GM12891 (cell line): Measurements from ENCODE around the gene FJX1.

Experiments
- DNase-seq: peaks from one replicate; pipeline ENCODE4 v3.0.0; 2011; ENCODE audit warnings: low spot score; ENCODE audit not compliant: insufficient read length
- FAIRE-seq: peaks from 2 replicates; lab custom pipeline; 2011; peaks lifted over from hg19 to GRCh38; lab: Jason Lieb, UNC
- PAX5 ChIP-seq: IDR thresholded peaks from 2 replicates; pipeline ENCODE4 v1.6.1; 2011; ENCODE audit warnings: low read length, moderate library complexity, mild to moderate bottlenecking; ENCODE audit not compliant: insufficient read depth, severe bottlenecking
- POLR2A ChIP-seq: IDR thresholded peaks from 2 replicates; pipeline ENCODE4 v1.6.1; 2011; ENCODE audit warnings: low read depth, low read length, control low read depth
- POLR2AphosphoS5 ChIP-seq: IDR thresholded peaks from 2 replicates; pipeline ENCODE4 v1.6.1; 2011; ENCODE audit warnings: low read depth, low read length, control low read depth
- POU2F2 ChIP-seq: IDR thresholded peaks from 2 replicates; pipeline ENCODE4 v1.6.1; 2011; ENCODE audit warnings: low read depth, mild to moderate bottlenecking, control low read depth, low read length, moderate library complexity
- SPI1 ChIP-seq: IDR thresholded peaks from 2 replicates; pipeline ENCODE4 v1.6.1; 2011; ENCODE audit warnings: low read depth, low read length, control low read depth
- TAF1 ChIP-seq: IDR thresholded peaks from 2 replicates; pipeline ENCODE4 v1.6.1; 2011; ENCODE audit warnings: low read depth, low read length, control low read depth

FJX1 gene

DNA sequence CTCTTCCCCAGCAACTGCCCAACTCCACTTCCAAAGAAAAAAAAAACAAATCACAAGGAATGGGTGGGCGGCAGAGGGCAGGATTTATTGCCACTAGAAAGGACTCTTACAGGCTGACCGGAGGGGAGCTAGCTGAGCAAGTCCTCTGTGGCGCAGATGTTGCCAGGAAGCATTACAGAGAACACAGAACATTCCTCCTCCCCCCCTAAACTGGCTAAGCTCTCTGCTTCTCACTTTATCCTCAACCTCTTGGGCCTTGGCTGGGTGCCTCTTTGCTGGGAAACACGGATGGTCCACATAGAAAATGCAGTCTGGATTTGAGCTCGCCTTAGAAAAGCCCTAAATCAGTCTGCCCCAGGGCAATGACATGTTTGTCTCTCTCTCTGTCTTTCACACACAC lies 12.6 kb upstream of the FJX1 start:
- no peak for FAIRE-seq
- DNase-seq, result no peak
- no peak for TF ChIP-seq POU2F2

DNA sequence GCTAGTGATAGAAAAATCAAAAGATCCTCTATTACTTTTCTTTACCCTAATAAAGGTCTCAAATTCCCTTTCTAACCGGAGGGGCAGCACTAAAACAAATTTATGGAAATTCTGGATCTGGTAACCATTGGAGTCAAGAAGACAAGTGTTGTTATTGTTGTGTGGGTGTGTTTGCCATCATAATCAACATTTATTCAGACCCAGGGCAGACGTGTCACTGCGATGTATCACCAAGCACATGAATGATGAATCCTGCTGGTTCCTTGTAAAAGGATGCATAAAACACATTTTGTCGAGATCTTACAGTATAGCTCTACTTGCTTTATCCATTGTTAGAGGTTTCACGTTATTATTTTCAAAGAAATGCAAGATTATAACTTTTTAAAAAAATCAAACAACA lies 12.1 kb upstream of the FJX1 start:
- FAIRE-seq, result no peak
- no peak for DNase-seq
- TF ChIP-seq POLR2A (no peak), TAF1 (no peak), POLR2AphosphoS5 (no peak), SPI1 (no peak), PAX5 (no peak), POU2F2 (no peak)

GRCh38 chr11:35608502-35608901 lies 9.8 kb upstream of the FJX1 start:
- DNase-seq, result no peak
- no peak for FAIRE-seq
- TF ChIP-seq PAX5, result no peak
- TF ChIP-seq POLR2A, result no peak

DNA sequence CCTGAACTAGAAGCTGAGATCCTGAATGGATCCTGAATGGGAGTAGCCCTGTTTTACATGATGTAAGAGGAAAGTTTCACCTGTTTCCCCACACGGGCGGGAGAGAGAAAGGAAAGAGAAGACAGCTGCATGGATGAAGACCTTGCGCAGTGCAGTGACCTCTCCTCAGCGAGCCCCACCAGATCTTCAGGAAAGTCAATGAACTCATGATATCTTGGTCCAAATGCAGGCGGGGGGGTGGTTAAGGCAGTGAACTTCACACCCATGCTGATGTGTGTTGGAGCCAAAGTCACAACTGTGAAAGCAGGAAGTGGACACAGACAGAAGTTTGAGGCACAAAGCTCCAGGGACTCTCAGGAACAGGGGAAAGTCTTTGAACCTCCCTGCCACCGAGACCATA lies 8.6 kb upstream of the FJX1 start:
- no peak for TF ChIP-seq SPI1
- TF ChIP-seq POLR2A, result no peak
- TF ChIP-seq POU2F2, result no peak
- TF ChIP-seq PAX5, result no peak
- no peak for TF ChIP-seq TAF1
- TF ChIP-seq POLR2AphosphoS5, result no peak
- DNase-seq (no peak), FAIRE-seq (no peak)

- no peak for TF ChIP-seq SPI1
- TF ChIP-seq PAX5, result no peak
- TF ChIP-seq POLR2A, result no peak
- no peak for TF ChIP-seq TAF1
- TF ChIP-seq POU2F2, result no peak
- no peak for TF ChIP-seq POLR2AphosphoS5
- DNase-seq (no peak), FAIRE-seq (no peak)
These were observed 7.6 kb upstream of the FJX1 start for GRCh38 chr11:35610631-35611030.

DNA sequence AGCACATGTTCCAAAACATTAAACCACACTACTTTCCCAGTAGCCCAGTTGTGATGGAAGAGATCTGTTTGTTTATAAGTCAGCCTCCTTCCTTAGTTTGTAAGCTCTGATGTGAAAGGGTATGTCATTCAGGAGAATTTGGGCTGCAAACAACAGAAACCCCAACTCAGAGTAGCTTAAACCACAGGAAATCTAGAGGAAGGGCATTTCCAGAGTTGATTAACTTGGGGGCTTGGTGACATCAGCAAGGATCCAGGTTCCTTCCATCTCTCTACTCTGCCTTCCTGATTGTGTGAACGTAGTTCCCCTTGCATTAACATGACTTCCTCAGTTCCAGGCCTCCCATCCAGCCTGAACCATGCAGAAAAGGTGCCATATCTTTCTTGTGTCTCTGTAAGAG lies 6.5 kb upstream of the FJX1 start:
- no peak for DNase-seq
- no peak for FAIRE-seq
- no peak for TF ChIP-seq SPI1
- TF ChIP-seq TAF1, result no peak
- no peak for TF ChIP-seq POLR2A
- TF ChIP-seq POLR2AphosphoS5, result no peak
- no peak for TF ChIP-seq POU2F2
- TF ChIP-seq PAX5, result no peak

DNA sequence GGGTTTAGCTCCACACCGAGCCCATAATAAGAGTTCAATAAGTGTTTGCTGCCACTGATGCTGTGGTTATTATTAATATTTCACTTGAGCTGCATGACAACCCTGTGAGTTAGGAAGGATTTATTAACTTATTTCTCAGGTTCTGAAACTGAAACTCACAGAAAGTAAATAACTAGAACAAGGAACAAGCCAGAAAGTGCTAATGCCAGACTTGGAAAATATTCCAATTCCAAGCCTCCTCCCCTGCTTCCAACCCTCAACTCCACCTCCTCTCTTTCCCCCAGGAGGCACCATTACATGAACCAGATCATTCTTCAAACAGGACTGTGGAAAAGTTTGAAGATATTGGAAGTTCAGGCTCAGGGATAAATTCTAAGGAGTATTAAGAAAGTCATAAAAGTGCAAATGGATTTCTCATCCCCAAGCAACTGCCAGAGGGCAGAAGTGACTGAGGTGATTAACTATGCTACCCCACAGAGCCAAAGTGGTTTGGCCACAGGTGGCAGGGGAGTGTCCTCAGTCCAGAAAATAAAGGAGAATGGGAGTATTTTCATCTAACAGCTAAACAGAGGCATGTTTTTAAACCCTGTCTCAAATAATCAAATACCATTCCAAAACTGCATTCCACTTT lies 3.2 kb upstream of the FJX1 start:
- DNase-seq (no peak), FAIRE-seq (no peak)
- TF ChIP-seq TAF1 (no peak), SPI1 (no peak), POLR2AphosphoS5 (no peak), POU2F2 (no peak), PAX5 (no peak), POLR2A (no peak)

DNA sequence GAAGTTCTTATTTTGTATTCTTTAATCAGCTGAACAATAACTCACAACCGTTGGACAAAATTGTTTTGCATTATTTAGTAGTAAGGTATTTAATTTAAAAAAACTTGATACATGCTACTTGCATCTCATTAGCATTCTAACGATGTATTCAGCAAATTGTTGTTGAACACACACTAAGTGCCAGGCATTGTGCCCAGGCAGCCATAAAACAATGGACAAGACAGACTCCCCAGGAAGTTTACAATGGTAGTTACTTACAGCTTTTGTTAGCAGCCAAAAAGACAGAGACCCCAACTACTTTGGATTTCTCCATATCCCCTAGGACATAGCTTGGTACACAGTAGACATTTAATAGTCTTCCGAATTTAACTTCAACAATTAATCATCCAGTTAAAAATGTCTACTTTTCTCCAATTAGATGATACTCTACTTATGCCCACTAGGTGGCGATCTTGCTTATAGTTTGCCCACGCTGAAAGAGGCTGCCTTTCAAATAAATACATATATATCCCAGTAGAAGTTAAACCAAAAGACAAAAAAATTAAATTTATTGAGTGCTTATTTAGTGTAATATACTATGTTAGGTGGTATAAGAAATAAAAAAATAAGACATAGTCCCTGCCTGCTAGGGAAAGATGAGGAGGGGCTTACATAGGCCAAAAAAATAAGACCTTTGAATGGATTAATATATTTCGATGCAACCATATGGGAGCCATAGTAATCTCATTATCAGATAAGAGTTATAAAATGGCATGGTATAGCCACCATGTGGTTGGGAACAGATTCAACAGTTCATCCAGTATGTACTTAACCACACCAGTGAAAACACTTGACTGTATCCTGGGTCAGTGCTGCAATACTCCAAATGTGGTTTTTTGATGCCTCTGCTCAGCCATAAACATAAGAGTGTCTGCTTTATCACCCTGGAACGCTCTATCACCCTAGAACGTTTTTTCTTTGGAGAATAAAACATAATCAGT lies 2.0 kb upstream of the FJX1 start:
- TF ChIP-seq PAX5 (no peak), POLR2A (no peak), POU2F2 (no peak), POLR2AphosphoS5 (no peak), TAF1 (no peak)
- FAIRE-seq, result peak; percentile 60
- DNase-seq, result no peak

GRCh38 chr11:35617316-35617686 lies 959 bp upstream of the FJX1 start:
- FAIRE-seq (no peak), DNase-seq (no peak)
- TF ChIP-seq POLR2AphosphoS5, result no peak
- no peak for TF ChIP-seq POU2F2

GRCh38 chr11:35618497-35619115 lies 346 bp downstream of the FJX1 start:
- TF ChIP-seq POU2F2 (no peak), POLR2A (no peak), PAX5 (no peak), SPI1 (no peak), POLR2AphosphoS5 (no peak), TAF1 (no peak)
- DNase-seq (peak; percentile 47), FAIRE-seq (no peak)
